ENCODE data around the gene DMPK.
"Not testable (repeated sequence)": the region's sequence is repeated elsewhere in the genome, so short reads cannot be mapped to it uniquely, and the experiment has no call there.

Gene DMPK

GRCh38 chr19:45765702-45766295 lies 16.5 kb downstream of the DMPK start:
- peaks cover 11% of the 10 kb centered on the region for H3K4me1 ChIP-seq
- H3K9me3 ChIP-seq: no peaks in the 10 kb centered on the region
- no peak overlapping the region for H3K4me3 ChIP-seq
- DNase-seq (ENCODE audit: low spot score in 2 of 2): no peak
- no peaks in the 10 kb centered on the region for H3K36me3 ChIP-seq (replicated peaks)
- no peaks in the 10 kb centered on the region for H3K27me3 ChIP-seq (ENCODE audit: low read depth)
- in situ Hi-C loops (cut with MboI; ENCODE audit: low sequenced_read_pairs): no loop called here

- H3K27me3 ChIP-seq (ENCODE audit: low read depth): no peaks in the 10 kb centered on the region
- H3K4me3 ChIP-seq: no peak overlapping the region
- H3K36me3 ChIP-seq (replicated peaks): no peaks in the 10 kb centered on the region
- peaks cover 11% of the 10 kb centered on the region for H3K4me1 ChIP-seq
- no peaks in the 10 kb centered on the region for H3K9me3 ChIP-seq
- no peak for DNase-seq (ENCODE audit: low spot score in 2 of 2)
- in situ Hi-C loops (cut with MboI; ENCODE audit: low sequenced_read_pairs): no loop called here
These were observed 17.2 kb downstream of the DMPK start for GRCh38 chr19:45764945-45765701.

GRCh38 chr19:45764475-45764874 lies 17.8 kb downstream of the DMPK start:
- Histone ChIP-seq H3K9me3 (no peaks in the 10 kb centered on the region), H3K36me3 (replicated peaks) (no peaks in the 10 kb centered on the region), H3K4me1 (peaks cover 11% of the 10 kb centered on the region), H3K4me3 (no peak overlapping the region), H3K27me3 (ENCODE audit: low read depth) (no peaks in the 10 kb centered on the region)
- in situ Hi-C loops (cut with MboI; ENCODE audit: low sequenced_read_pairs): no loop called here
- no peak for DNase-seq (ENCODE audit: low spot score in 2 of 2)

- no peaks in the 10 kb centered on the region for H3K9me3 ChIP-seq
- H3K36me3 ChIP-seq (replicated peaks): no peaks in the 10 kb centered on the region
- no peak for DNase-seq (ENCODE audit: low spot score in 2 of 2)
- H3K4me3 ChIP-seq: no peak overlapping the region
- no peaks in the 10 kb centered on the region for H3K27me3 ChIP-seq (ENCODE audit: low read depth)
- in situ Hi-C loops (cut with MboI; ENCODE audit: low sequenced_read_pairs): no loop called here
- H3K4me1 ChIP-seq: peaks cover 11% of the 10 kb centered on the region
These were observed 18.5 kb downstream of the DMPK start for GRCh38 chr19:45763691-45764294.

GRCh38 chr19:45762870-45763631 lies 19.2 kb downstream of the DMPK start:
- H3K4me1 ChIP-seq: peaks cover 11% of the 10 kb centered on the region
- H3K27me3 ChIP-seq (ENCODE audit: low read depth): no peaks in the 10 kb centered on the region
- in situ Hi-C loops (cut with MboI; ENCODE audit: low sequenced_read_pairs): no loop called here
- no peaks in the 10 kb centered on the region for H3K9me3 ChIP-seq
- DNase-seq (ENCODE audit: low spot score in 2 of 2): no peak
- H3K36me3 ChIP-seq (replicated peaks): no peaks in the 10 kb centered on the region
- H3K4me3 ChIP-seq: no peak overlapping the region

GRCh38 chr19:45761714-45762113 lies 20.6 kb downstream of the DMPK start:
- H3K4me1 ChIP-seq: peaks cover 8% of the 10 kb centered on the region
- in situ Hi-C loops (cut with MboI; ENCODE audit: low sequenced_read_pairs): no loop called here
- H3K4me3 ChIP-seq: no peak overlapping the region
- no peaks in the 10 kb centered on the region for H3K36me3 ChIP-seq (replicated peaks)
- DNase-seq (ENCODE audit: low spot score in 2 of 2): no peak
- H3K27me3 ChIP-seq (ENCODE audit: low read depth): no peaks in the 10 kb centered on the region
- no peaks in the 10 kb centered on the region for H3K9me3 ChIP-seq

- H3K9me3 ChIP-seq: no peaks in the 10 kb centered on the region
- H3K27me3 ChIP-seq (ENCODE audit: low read depth): no peaks in the 10 kb centered on the region
- DNase-seq (ENCODE audit: low spot score in 2 of 2): no peak
- no peaks in the 10 kb centered on the region for H3K36me3 ChIP-seq (replicated peaks)
- 0 out of 2 replicates have a peak, but pooled peaks cover 2% of the 10 kb centered on the region for H3K4me1 ChIP-seq
- in situ Hi-C loops (cut with MboI; ENCODE audit: low sequenced_read_pairs): no loop called here
- no peak overlapping the region for H3K4me3 ChIP-seq
These were observed 23.4 kb downstream of the DMPK start for GRCh38 chr19:45758921-45759320.

GRCh38 chr19:45757695-45758094 lies 24.6 kb downstream of the DMPK start:
- H3K27me3 ChIP-seq (ENCODE audit: low read depth): no peaks in the 10 kb centered on the region
- DNase-seq (ENCODE audit: low spot score in 2 of 2): no peak
- no peaks in the 10 kb centered on the region for H3K36me3 ChIP-seq (replicated peaks)
- H3K4me1 ChIP-seq: 0 out of 2 replicates have a peak, but pooled peaks cover 2% of the 10 kb centered on the region
- no peak overlapping the region for H3K4me3 ChIP-seq
- no peaks in the 10 kb centered on the region for H3K9me3 ChIP-seq
- in situ Hi-C loops (cut with MboI; ENCODE audit: low sequenced_read_pairs): no loop called here

GRCh38 chr19:45754323-45754722 lies 28.0 kb downstream of the DMPK start:
- no peak for DNase-seq (ENCODE audit: low spot score in 2 of 2)
- Histone ChIP-seq H3K4me1 (0 out of 2 replicates have a peak, but pooled peaks cover 2% of the 10 kb centered on the region), H3K27me3 (ENCODE audit: low read depth) (no peaks in the 10 kb centered on the region), H3K36me3 (replicated peaks) (no peaks in the 10 kb centered on the region), H3K4me3 (no peak overlapping the region), H3K9me3 (no peaks in the 10 kb centered on the region)
- in situ Hi-C loops (cut with MboI; ENCODE audit: low sequenced_read_pairs): no loop called here

GRCh38 chr19:45753548-45753947 lies 28.7 kb downstream of the DMPK start:
- no peak for DNase-seq (ENCODE audit: low spot score in 2 of 2)
- no peaks in the 10 kb centered on the region for H3K27me3 ChIP-seq (ENCODE audit: low read depth)
- no peak overlapping the region for H3K4me3 ChIP-seq
- no peaks in the 10 kb centered on the region for H3K36me3 ChIP-seq (replicated peaks)
- H3K4me1 ChIP-seq: 0 out of 2 replicates have a peak, but pooled peaks cover 2% of the 10 kb centered on the region
- in situ Hi-C loops (cut with MboI; ENCODE audit: low sequenced_read_pairs): no loop called here
- no peaks in the 10 kb centered on the region for H3K9me3 ChIP-seq

- Histone ChIP-seq H3K4me3 (no peak overlapping the region), H3K4me1 (0 out of 2 replicates have a peak, but pooled peaks cover 2% of the 10 kb centered on the region), H3K36me3 (replicated peaks) (no peaks in the 10 kb centered on the region), H3K9me3 (no peaks in the 10 kb centered on the region), H3K27me3 (ENCODE audit: low read depth) (no peaks in the 10 kb centered on the region)
- no peak for DNase-seq (ENCODE audit: low spot score in 2 of 2)
- in situ Hi-C loops (cut with MboI; ENCODE audit: low sequenced_read_pairs): no loop called here
These were observed 29.7 kb downstream of the DMPK start for GRCh38 chr19:45752639-45753038.

GRCh38 chr19:45751483-45751882 lies 30.8 kb downstream of the DMPK start:
- in situ Hi-C loops (cut with MboI; ENCODE audit: low sequenced_read_pairs); H3K36me3 ChIP-seq (replicated peaks); H3K9me3 ChIP-seq; DNase-seq (ENCODE audit: low spot score in 2 of 2); H3K4me1 ChIP-seq; H3K27me3 ChIP-seq (ENCODE audit: low read depth); H3K4me3 ChIP-seq: not testable (repeated sequence)

GRCh38 chr19:45747513-45747912 lies 34.8 kb downstream of the DMPK start:
- in situ Hi-C loops (cut with MboI; ENCODE audit: low sequenced_read_pairs): no loop called here
- Histone ChIP-seq H3K4me1 (no peaks in the 10 kb centered on the region), H3K36me3 (replicated peaks) (no peaks in the 10 kb centered on the region), H3K27me3 (ENCODE audit: low read depth) (no peaks in the 10 kb centered on the region), H3K4me3 (no peak overlapping the region), H3K9me3 (no peaks in the 10 kb centered on the region)
- no peak for DNase-seq (ENCODE audit: low spot score in 2 of 2)

- no peak for DNase-seq (ENCODE audit: low spot score in 2 of 2)
- Histone ChIP-seq H3K4me1 (no peaks in the 10 kb centered on the region), H3K27me3 (ENCODE audit: low read depth) (no peaks in the 10 kb centered on the region), H3K36me3 (replicated peaks) (no peaks in the 10 kb centered on the region), H3K4me3 (no peak overlapping the region), H3K9me3 (no peaks in the 10 kb centered on the region)
- in situ Hi-C loops (cut with MboI; ENCODE audit: low sequenced_read_pairs): no loop called here
These were observed 35.4 kb downstream of the DMPK start for GRCh38 chr19:45746866-45747265.
